ENCODE data around the gene TRPM3.

The TRPM3 gene

GRCh38 chr9:70552561-70552960 is 568.9 kb downstream of the TRPM3 start:
- no peak for DNase-seq (ENCODE audit: low read depth)

GRCh38 chr9:70551801-70552200 is 569.6 kb downstream of the TRPM3 start:
- no peak for DNase-seq (ENCODE audit: low read depth)

GRCh38 chr9:70551396-70551795 is 570.0 kb downstream of the TRPM3 start:
- DNase-seq (ENCODE audit: low read depth): no peak

- DNase-seq (ENCODE audit: low read depth): no peak
Measured at GRCh38 chr9:70549926-70550325, 571.5 kb downstream of the TRPM3 start.

GRCh38 chr9:70542311-70542931 is 579.0 kb downstream of the TRPM3 start:
- DNase-seq (ENCODE audit: low read depth): no peak

- DNase-seq (ENCODE audit: low read depth): no peak
Measured at GRCh38 chr9:70540016-70540415, 581.4 kb downstream of the TRPM3 start.

GRCh38 chr9:70539526-70539925 is 581.9 kb downstream of the TRPM3 start:
- DNase-seq (ENCODE audit: low read depth): no peak

- DNase-seq (ENCODE audit: low read depth): no peak
Measured at GRCh38 chr9:70539001-70539400, 582.4 kb downstream of the TRPM3 start.

- no peak for DNase-seq (ENCODE audit: low read depth)
Measured at GRCh38 chr9:70537084-70537483, 584.3 kb downstream of the TRPM3 start.

GRCh38 chr9:70535546-70536323 is 585.7 kb downstream of the TRPM3 start:
- no peak for DNase-seq (ENCODE audit: low read depth)

- no peak for DNase-seq (ENCODE audit: low read depth)
Measured at GRCh38 chr9:70534471-70534870, 587.0 kb downstream of the TRPM3 start.

- DNase-seq (ENCODE audit: low read depth): no peak
Measured at GRCh38 chr9:70534061-70534460, 587.4 kb downstream of the TRPM3 start.

GRCh38 chr9:70533492-70533891 is 587.9 kb downstream of the TRPM3 start:
- DNase-seq (ENCODE audit: low read depth): no peak

- no peak for DNase-seq (ENCODE audit: low read depth)
Measured at GRCh38 chr9:70532716-70533115, 588.7 kb downstream of the TRPM3 start.

GRCh38 chr9:70531311-70531710 is 590.1 kb downstream of the TRPM3 start:
- no peak for DNase-seq (ENCODE audit: low read depth)

GRCh38 chr9:70530716-70531115 is 590.7 kb downstream of the TRPM3 start:
- DNase-seq (ENCODE audit: low read depth): no peak

- no peak for DNase-seq (ENCODE audit: low read depth)
Measured at GRCh38 chr9:70529833-70530232, 591.6 kb downstream of the TRPM3 start.

- DNase-seq (ENCODE audit: low read depth): no peak
Measured at GRCh38 chr9:70529377-70529776, 592.0 kb downstream of the TRPM3 start.

GRCh38 chr9:70526902-70527301 is 594.5 kb downstream of the TRPM3 start:
- DNase-seq (ENCODE audit: low read depth): no peak

GRCh38 chr9:70525519-70525918 is 595.9 kb downstream of the TRPM3 start:
- no peak for DNase-seq (ENCODE audit: low read depth)

- no peak for DNase-seq (ENCODE audit: low read depth)
Measured at GRCh38 chr9:70519912-70520724, 601.3 kb downstream of the TRPM3 start.

- no peak for DNase-seq (ENCODE audit: low read depth)
Measured at GRCh38 chr9:70517926-70518610, 603.4 kb downstream of the TRPM3 start.
